Effector CD4-positive, alpha-beta T cell (primary cell): ENCODE measurements around the gene SDHB.

ENCODE experiments used
- DNase-seq: peaks from one replicate; pipeline ENCODE4 v3.0.0-alpha.2; 2020
- total RNA-seq: gene quantifications from one replicate; lab custom pipeline; 2026; lab: John Stamatoyannopoulos, UW

The SDHB gene
- total RNA-seq: 30.4 reads per million, percentile 56 among the genes with 10 or more reads in this experiment

DNA sequence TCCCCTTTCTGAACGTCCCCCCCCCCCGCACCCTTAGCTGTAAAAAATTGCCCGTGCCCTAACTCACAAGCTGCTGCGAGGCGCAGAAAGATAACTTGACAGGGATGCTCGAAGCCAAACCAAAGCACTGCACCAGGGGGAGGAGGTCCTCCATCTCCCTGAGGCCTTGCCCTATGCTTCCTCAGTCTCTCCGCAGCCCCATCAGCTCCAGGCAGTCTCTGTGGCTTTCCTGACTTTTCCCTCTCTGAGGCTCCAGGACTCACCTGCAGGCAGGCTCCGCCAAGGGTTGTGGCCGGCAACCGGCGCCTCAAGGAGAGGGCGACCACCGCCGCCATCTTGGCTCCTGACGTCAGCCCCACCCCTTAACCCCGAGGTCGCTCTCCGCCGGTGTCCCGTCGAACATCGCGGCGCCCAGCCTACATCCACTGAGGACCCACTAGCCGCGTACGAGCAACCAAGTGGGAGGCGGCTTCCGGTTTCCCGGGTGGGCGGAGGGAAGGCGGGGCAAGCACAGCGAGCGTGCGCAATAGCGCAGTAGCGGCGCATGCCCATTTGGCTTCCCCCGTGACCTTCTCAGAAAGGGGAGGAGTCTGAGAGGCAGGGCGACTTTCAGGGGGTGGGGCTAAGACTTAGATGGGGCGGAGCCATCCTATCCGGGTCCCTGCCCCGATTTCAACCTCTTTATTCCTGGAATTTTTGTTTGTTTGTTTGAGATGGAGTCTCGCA lies at the start of gene SDHB:
TSS of gene SDHB (minus strand) at position 348 of the 726 bp plus-strand sequence. CDS start at position 335, 13 bp downstream.
- peak; percentile 98 for DNase-seq

DNA sequence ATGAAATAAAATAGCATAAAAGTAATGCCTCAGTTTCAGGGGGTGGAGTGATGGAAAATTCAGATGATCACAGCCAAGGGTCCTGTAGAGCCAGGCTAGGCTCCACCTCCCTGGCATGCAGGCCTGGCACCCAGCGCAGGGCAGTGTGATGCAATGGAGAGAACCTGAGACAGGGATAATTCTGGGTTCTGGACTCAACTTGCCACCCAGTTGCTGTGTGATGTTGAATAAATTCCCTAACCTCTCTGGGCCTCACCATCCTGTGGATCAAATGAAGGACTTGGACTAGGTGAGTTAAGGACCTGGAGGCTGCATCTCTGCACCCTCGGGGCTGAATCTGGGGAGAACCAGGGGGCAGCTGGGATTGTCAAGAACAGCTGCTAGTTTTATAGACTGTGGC lies 48.4 kb upstream of the SDHB start:
- DNase-seq: no peak

DNA sequence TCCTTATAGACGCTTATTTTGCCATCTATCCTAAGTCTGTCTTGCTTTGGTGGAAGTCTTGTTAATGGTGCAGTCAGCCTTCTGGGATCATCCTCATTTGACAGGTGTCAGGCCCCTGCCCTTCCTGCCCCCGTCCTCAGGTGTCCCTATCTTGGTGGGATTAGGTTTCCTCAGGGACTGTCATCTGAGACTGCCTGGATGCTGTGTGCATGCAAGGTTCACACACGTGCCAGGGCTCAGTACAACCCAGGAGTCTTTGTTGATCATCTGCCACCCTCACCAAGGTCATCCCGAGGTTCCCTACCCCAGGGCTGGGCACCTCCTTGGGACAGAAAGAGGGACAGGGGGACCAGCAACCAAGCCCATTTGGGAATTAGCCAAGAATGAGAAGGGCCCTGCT lies 47.4 kb upstream of the SDHB start:
- DNase-seq: no peak

GRCh38 chr1:17099616-17100340 lies 45.9 kb upstream of the SDHB start:
- DNase-seq: no peak

GRCh38 chr1:17098446-17099317 lies 44.9 kb upstream of the SDHB start:
- DNase-seq: no peak

DNA sequence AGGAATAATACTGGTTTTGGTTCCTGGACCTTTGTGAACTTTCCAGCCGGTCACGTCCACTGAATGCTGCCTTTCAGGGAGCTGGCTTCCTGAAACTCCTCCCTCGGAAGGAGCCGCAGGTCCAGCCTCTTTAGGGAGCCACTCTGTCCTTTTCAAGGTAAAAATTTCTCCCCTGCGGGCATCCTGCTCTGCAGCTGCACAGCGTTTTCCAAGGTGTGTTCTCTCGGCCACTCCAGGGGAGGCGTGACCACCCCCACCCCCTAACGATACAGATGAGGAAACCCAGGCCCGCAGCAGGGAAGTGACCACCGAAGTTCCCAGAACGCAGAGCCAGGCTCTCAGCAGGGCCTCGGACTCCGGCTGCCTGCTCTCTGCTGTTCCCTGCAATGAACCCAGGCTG lies 44.0 kb upstream of the SDHB start:
- DNase-seq: no peak

DNA sequence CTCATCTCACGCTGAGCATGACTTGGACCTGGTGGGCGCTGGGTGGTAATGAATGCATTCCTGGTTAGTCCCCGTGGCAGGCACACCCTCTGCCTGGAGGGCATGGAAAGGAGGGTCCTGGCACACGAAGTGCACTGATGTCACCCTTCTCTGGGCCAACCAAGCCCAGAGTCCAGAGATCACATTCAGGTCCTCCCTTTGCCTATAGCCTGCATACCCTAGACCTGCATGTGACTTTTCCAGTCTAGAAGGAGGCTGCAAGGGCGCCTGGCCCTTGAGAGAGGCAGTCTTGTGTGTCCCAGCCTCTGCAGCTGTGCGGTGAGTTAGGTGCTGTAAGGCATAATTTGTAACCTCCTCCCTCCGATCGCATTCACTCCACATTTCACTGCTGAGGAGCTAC lies 43.3 kb upstream of the SDHB start:
- DNase-seq: no peak

- no peak for DNase-seq
These were observed 42.8 kb upstream of the SDHB start for GRCh38 chr1:17096584-17096983.

- no peak for DNase-seq
These were observed 41.3 kb upstream of the SDHB start for GRCh38 chr1:17095141-17095540.

DNA sequence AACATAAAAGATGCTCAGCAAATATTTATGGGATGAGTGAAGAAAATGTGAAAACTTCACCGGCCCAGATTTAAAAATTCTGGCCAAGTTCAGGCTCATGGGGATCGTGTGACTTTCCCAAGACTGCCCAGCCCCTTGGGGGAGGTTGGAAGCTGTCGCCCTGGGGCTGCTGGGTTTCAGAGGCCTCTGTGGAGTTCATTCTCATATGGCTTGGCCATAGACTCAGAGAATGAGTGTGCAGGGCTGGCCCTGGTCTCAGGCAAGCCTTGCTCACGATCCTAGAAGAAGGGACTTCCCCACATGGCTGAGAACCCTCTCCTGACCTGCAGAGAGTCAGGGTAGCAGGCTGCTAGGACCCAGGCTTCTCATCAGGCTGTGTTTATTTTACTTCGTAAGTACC lies 40.8 kb upstream of the SDHB start:
- DNase-seq: no peak

- DNase-seq: no peak
These were observed 40.1 kb upstream of the SDHB start for GRCh38 chr1:17093822-17094393.

DNA sequence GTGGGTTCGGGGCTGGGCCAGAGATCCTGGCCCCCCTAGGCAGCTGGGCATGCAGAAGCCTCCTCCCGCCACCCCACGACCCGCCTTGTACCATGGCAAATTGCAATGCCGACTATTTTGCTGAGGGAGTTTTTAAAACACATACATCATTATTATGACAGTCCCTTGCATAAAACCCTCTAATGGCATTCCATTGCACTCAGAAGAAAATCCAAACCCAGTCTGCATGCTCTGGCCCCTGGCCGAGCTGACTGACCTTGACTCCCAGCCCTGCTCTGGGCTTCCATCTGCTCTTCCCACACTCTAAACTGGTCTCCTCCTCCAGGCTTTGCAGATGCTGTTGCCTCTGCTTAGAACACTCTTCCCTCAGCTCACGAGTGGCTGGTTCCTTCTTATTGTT lies 37.4 kb upstream of the SDHB start:
- no peak for DNase-seq

- DNase-seq: no peak
These were observed 35.7 kb upstream of the SDHB start for GRCh38 chr1:17089506-17089905.

- no peak for DNase-seq
These were observed 32.9 kb upstream of the SDHB start for GRCh38 chr1:17086751-17087150.

DNA sequence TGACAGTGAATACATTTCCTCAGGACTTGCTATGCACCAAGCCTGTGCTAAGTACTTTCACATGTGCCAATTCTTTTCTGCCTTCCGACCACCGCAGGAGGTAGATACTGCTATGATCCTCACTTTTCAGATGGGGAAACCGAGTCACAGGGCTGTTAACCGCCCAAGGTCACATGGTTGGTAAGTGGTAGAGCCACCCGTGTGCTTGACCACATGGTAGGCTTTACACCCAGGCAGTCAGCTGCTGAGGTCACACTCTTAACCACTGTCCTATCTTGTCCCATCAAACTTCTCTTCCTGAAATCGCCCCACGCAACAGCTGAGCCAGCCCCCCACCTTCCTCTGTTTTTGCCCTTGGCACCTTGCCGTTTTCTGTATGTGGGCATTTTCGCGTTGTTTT lies 31.0 kb upstream of the SDHB start:
- DNase-seq: no peak

DNA sequence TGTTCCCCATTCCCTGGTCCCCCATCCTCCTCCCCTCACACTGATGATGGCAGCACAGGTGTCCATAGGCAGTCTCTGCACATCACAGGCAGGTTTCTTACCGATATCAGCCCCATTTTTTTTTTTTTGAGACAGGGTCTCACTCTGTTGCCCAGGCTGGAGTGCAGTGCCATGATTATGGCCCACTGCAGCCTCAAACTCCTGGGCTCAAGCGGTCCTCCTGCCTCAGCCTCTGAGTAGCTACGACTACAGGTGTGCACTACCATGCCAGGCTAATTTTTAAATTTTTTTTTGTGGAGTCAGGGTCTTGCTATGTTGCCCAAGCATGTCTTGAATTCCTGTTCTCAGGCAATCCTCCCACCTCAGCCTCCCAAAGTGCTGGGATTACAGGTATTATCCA lies 28.9 kb upstream of the SDHB start:
- no peak for DNase-seq

- no peak for DNase-seq
These were observed 27.6 kb upstream of the SDHB start for GRCh38 chr1:17081439-17081838.

- DNase-seq: no peak
These were observed 27.0 kb upstream of the SDHB start for GRCh38 chr1:17080880-17081279.

- no peak for DNase-seq
These were observed 26.4 kb upstream of the SDHB start for GRCh38 chr1:17080085-17080759.

DNA sequence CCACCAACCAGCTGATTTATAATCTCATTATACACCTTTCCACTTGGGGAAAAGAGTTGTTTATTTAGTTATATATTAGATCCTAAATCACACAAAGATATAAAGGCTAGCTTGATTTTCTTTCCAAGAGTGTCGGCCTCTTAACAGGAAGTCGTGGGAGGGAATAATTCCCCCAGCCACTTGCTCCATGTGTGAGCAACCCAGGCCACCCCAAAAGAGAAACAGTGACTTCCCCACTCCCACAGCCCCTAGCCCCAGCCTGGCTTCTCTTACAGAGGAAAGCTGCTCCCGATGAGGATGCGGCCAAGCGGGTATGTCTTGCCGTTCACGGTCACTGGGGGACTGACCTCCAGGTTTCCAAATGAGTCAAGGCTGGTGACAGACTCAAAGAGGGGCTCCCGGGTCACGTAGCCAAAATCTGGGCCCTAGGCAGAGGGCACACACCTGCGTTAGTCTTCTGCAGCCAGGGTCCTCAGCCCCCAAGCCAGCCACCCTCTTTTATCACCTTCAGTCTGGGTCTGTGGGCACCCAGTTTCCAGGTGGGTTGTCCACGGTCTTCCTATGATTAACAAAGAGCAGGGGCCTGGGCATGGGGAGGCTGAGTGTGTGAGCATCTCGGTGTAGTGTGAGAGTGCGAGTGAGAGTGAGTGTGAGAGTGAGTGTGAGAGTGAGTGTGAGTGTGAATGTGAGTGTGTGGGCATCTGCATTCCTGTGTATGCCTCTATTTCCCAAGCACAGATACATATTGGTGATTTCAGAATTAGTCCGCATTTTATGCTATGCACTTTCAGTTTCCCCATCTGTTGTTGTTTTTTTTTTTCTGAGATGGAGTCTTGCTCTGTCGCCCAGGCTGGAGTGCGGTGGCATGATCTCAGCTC lies 25.4 kb upstream of the SDHB start:
- DNase-seq: no peak
